Lung (tissue), 12 donors: ENCODE measurements around the gene PDK2. TPM values are rescaled to one million over a fixed set of nuclear protein-coding genes. Genes with fewer than 3 reads are reported as not detected.

ENCODE experiments used
- ATAC-seq: fragments of 200-7000 bp; cut with Tn5 transposase; one replicate; pipeline ENCODE4 v1.9.1; 2020; ENCODE audit warnings: moderate number of reproducible peaks; ENCODE audit not compliant: insufficient read depth, low FRiP score
- DNase-seq, 3 donors: peaks; one replicate each; pipeline ENCODE4 v3.0.0-alpha.2; 2013 to 2017
- H3K27ac ChIP-seq, 2 donors: one replicate each; pipeline ENCODE4 v1.5.1; 2013; ENCODE audit warnings: mild to moderate bottlenecking in 2 of 2, moderate library complexity in 2 of 2, control low read depth in 1 of 2, inconsistent platforms in 1 of 2, low read depth in 1 of 2, low read length in 1 of 2
- H3K27me3 ChIP-seq, 3 donors: one replicate each; pipeline ENCODE4 v1.5.1; 2013; ENCODE audit warnings: low read length in 2 of 3; ENCODE audit not compliant: control insufficient read depth in 3 of 3, insufficient read depth in 3 of 3
- H3K36me3 ChIP-seq, 4 donors: one replicate each; pipeline ENCODE4 v1.5.1; 2013; ENCODE audit warnings: low read length in 4 of 4, mild to moderate bottlenecking in 1 of 4, moderate library complexity in 1 of 4; ENCODE audit not compliant: control insufficient read depth in 4 of 4, insufficient read depth in 4 of 4
- H3K4me1 ChIP-seq, 5 donors: one replicate each; pipeline ENCODE4 v1.5.1; 2013; ENCODE audit warnings: low read length in 5 of 5, mild to moderate bottlenecking in 2 of 5, moderate library complexity in 1 of 5; ENCODE audit not compliant: control insufficient read depth in 5 of 5, insufficient read depth in 5 of 5
- H3K4me3 ChIP-seq: one replicate; pipeline ENCODE4 v1.5.1; 2013; ENCODE audit warnings: mild to moderate bottlenecking, control low read depth, moderate library complexity
- H3K9ac ChIP-seq, 2 donors: one replicate each; pipeline ENCODE4 v1.5.1; 2013; ENCODE audit warnings: low read length in 2 of 2, control low read depth in 1 of 2; ENCODE audit not compliant: insufficient read depth in 1 of 2
- H3K9me3 ChIP-seq, 4 donors: one replicate each; pipeline ENCODE4 v1.5.1; 2013; ENCODE audit warnings: low read length in 3 of 4, mild to moderate bottlenecking in 1 of 4, moderate library complexity in 1 of 4; ENCODE audit not compliant: control insufficient read depth in 4 of 4, insufficient read depth in 3 of 4
- CTCF ChIP-seq: IDR thresholded peaks from 2 replicates; pipeline ENCODE4 v1.5.1; 2012; ENCODE audit warnings: mild to moderate bottlenecking; ENCODE audit errors: control extremely low read depth, extremely low read depth
- WGBS, 2 donors: extraction: QIAGEN DNeasy Blood & Tissue Kit; methylation state at CpG; one replicate each; pipeline ENCODE4 v1.1.7; 2013; 5-methylcytosine and 5-hydroxymethylcytosine counted together
- polyA plus RNA-seq, 2 donors: library from polyadenylated mRNA; stranded (reverse); fragments of 200-250 nt; gene quantifications; one replicate each; pipeline ENCODE4 v1.2.1, GENCODE V29; 2013
- total RNA-seq, 2 donors: library from RNA; depleted of rRNA in 1 of 2; stranded (reverse); fragments of >200 nt in 1 of 2; gene quantifications; one replicate each; pipeline ENCODE4 v1.2.1, GENCODE V29; 2014 to 2021
- donor health status: control.
- donor health status: control.
- donor health status: Bipolar disorder and iron deficiency.
- donor health status: healthy.
- donor health status: DM: yes; HTN: yes; CAD: no.

Gene PDK2
- total and polyA plus RNA-seq, 4 donors = 10.0 to 27.8 (median 19.4) TPM

- Histone ChIP-seq H3K9ac (no peak overlapping the region), H3K27ac (no peak overlapping the region), H3K27me3 (no peaks in the 10 kb centered on the region), H3K4me3 (no peak overlapping the region), H3K4me1 (no peaks in the 10 kb centered on the region), H3K9me3 (peaks cover 0 to 11% (median 0%) of the 10 kb centered on the region in 4 donors), H3K36me3 (peaks cover 0 to 81% (median 13%) of the 10 kb centered on the region in 4 donors)
- 95% methylated on average over 6 of the region's 6 CpGs for WGBS, 2 donors
- no peak for TF ChIP-seq CTCF
- ATAC-seq (no peak), DNase-seq (no peak)
Measured at GRCh38 chr17:50074227-50074626, 20.9 kb upstream of the PDK2 start.

GRCh38 chr17:50075446-50076032 is 19.6 kb upstream of the PDK2 start:
- Histone ChIP-seq H3K27me3 (no peaks in the 10 kb centered on the region), H3K9me3 (peaks cover 0 to 11% (median 0%) of the 10 kb centered on the region in 4 donors), H3K4me1 (no peaks in the 10 kb centered on the region), H3K36me3 (peaks cover 0 to 87% (median 12%) of the 10 kb centered on the region in 4 donors), H3K4me3 (no peak overlapping the region), H3K9ac (no peak overlapping the region), H3K27ac (no peak overlapping the region)
- TF ChIP-seq CTCF = no peak
- ATAC-seq (no peak), DNase-seq (peak in 1 of 3 donors; percentile 10)
- 95 to 97% methylated on average over 16 of the region's 16 CpGs for WGBS, 2 donors

GRCh38 chr17:50076221-50076590 is 18.9 kb upstream of the PDK2 start:
- ATAC-seq = no peak
- no peak for TF ChIP-seq CTCF
- Histone ChIP-seq H3K4me3 (no peak overlapping the region), H3K36me3 (peaks cover 0 to 88% (median 9%) of the 10 kb centered on the region in 4 donors), H3K9ac (no peak overlapping the region), H3K4me1 (no peaks in the 10 kb centered on the region), H3K27ac (no peak overlapping the region), H3K9me3 (peaks cover 0 to 7% (median 0%) of the 10 kb centered on the region in 4 donors), H3K27me3 (no peaks in the 10 kb centered on the region)
- DNase-seq = no peak
- 94% methylated on average over 16 of the region's 16 CpGs for WGBS, 2 donors
